Measurements from ENCODE around the gene CTAGE1.
"Not testable (repeated sequence)": the region's sequence is repeated elsewhere in the genome, so short reads cannot be mapped to it uniquely, and the experiment has no call there.

Gene CTAGE1

GRCh38 chr18:22423878-22424564 lies 6.3 kb upstream of the CTAGE1 start:
- DNase-seq (ENCODE audit: low read depth in 1 of 2, low spot score in 1 of 2): no peak
- TF ChIP-seq JUND (IDR thresholded peaks at IDR 0.05; ENCODE audit: low read depth): no peak
- in situ Hi-C loops (cut with HindIII; ENCODE audit: low pct_unique_long_range_greater_than_20kb, low sequenced_read_pairs): no loop called here

DNA sequence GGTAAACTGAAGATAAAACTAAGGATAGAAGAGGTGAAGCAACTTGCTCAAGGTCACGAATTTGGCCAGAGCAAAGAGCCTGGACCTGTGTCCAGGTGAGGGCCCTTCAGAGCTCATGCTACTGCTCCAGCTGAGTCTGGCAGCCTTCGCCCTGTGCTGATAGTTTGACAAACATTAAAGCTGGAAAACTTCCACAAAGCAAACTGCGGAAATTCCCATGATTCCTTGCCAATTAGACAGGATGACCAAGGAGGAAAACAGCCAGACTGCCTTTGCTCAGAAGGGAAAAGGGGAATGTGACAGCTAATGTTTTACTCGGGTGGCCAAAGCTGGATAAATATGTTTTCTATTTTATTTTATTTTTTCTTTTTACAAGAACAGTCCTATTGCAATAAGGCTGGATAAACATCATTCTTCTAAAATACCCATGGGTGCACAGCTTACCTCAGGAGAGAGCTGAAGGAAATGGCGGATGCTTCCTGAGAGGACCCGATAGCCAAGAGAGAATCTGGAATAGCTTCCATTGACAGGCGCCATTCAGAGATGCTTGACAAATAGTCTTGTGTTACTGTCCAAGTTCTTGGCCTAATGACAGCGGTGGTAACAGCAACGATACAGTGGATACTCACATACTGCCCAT lies 5.3 kb upstream of the CTAGE1 start:
- peak in 1 of 2 experiments; percentile 37 for DNase-seq (ENCODE audit: low read depth in 1 of 2, low spot score in 1 of 2)
- in situ Hi-C loops (cut with HindIII; ENCODE audit: low pct_unique_long_range_greater_than_20kb, low sequenced_read_pairs): no loop called here
- TF ChIP-seq JUND (IDR thresholded peaks at IDR 0.05; ENCODE audit: low read depth): no peak

DNA sequence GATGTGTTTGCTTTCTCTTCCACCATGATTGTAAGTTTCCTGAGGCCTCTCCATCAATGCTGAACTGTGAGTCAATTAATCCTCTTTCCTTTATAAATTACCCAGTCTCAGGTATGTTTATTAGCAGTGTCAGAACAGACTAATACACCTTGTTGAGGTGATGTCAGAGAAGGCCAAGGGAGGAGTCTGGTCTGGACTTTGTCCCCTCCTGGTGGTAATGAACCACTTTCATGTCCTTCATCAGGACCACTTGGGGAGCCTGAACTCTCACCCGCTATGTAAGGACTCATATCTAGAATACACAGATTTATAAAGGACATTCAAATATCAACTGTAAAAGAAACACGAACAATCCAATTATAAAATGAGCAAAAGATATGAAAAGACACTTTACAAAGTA lies 2.9 kb upstream of the CTAGE1 start:
- in situ Hi-C loops (cut with HindIII; ENCODE audit: low pct_unique_long_range_greater_than_20kb, low sequenced_read_pairs): no loop called here
- DNase-seq (ENCODE audit: low read depth in 1 of 2, low spot score in 1 of 2): no peak
- no peak for TF ChIP-seq JUND (IDR thresholded peaks at IDR 0.05; ENCODE audit: low read depth)

DNA sequence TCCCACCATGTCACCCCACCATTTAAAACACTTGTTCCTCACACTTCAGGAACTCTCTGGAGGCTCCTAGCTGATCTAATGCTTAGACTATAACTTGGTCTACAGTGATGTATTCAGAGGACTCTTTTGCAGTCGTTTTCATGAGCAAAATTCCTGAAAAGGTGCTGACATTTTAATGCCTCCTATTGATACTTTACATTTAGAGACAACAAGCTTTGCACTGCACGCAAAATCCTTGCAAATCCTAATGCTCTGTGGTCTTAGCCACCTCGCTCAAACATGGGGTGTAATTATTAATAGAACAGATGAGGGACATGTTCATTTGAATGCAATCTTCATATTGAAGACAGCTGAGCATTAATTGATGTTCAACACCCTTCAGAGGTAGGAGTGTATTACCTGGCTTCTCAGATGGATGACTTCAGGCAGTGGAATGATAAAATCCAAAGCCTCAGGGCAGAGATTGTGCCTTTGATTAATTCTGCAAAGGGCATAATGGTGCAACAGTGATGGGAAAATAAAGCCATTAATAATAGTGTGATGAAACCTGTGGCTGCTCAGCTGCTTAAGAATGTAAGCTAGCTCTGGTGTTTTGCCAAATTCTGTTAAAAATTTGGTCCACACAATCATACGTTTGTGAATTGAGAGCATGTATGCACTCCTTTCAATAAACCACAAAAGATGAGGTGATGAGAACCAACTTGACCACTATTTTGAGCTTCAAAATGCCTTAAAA lies 5.4 kb downstream of the CTAGE1 start:
- DNase-seq (ENCODE audit: low read depth in 1 of 2, low spot score in 1 of 2): no peak
- TF ChIP-seq JUND (IDR thresholded peaks at IDR 0.05; ENCODE audit: low read depth): no peak
- in situ Hi-C loops (cut with HindIII; ENCODE audit: low pct_unique_long_range_greater_than_20kb, low sequenced_read_pairs): no loop called here

DNA sequence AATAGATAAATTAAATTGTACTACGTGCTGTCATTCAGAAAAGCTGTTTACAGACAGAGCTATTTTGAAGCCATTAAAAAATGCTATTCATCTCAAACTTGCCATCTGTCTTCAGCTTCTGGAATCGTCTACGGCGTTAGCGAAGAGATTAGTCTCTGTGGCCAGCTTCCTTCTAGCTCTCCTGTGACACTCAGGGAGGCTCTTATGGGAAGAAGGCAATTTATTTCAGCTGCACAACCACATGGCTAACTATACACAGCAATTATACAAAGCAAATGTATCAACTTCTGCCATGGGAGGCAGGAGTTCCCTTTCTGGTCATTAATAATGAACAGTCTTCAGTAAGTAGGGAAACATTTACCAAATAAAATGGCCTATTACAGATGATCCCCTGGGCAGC lies 6.3 kb downstream of the CTAGE1 start:
- no peak for DNase-seq (ENCODE audit: low read depth in 1 of 2, low spot score in 1 of 2)
- in situ Hi-C loops (cut with HindIII; ENCODE audit: low pct_unique_long_range_greater_than_20kb, low sequenced_read_pairs): no loop called here
- no peak for TF ChIP-seq JUND (IDR thresholded peaks at IDR 0.05; ENCODE audit: low read depth)

- in situ Hi-C loops (cut with HindIII; ENCODE audit: low pct_unique_long_range_greater_than_20kb, low sequenced_read_pairs): no loop called here
- TF ChIP-seq JUND (IDR thresholded peaks at IDR 0.05; ENCODE audit: low read depth): no peak
- no peak for DNase-seq (ENCODE audit: low read depth in 1 of 2, low spot score in 1 of 2)
These were observed 7.6 kb downstream of the CTAGE1 start for GRCh38 chr18:22410126-22410525.

GRCh38 chr18:22409445-22409844 lies 8.3 kb downstream of the CTAGE1 start:
- in situ Hi-C loops (cut with HindIII; ENCODE audit: low pct_unique_long_range_greater_than_20kb, low sequenced_read_pairs): no loop called here
- DNase-seq (ENCODE audit: low read depth in 1 of 2, low spot score in 1 of 2): no peak
- no peak for TF ChIP-seq JUND (IDR thresholded peaks at IDR 0.05; ENCODE audit: low read depth)

DNA sequence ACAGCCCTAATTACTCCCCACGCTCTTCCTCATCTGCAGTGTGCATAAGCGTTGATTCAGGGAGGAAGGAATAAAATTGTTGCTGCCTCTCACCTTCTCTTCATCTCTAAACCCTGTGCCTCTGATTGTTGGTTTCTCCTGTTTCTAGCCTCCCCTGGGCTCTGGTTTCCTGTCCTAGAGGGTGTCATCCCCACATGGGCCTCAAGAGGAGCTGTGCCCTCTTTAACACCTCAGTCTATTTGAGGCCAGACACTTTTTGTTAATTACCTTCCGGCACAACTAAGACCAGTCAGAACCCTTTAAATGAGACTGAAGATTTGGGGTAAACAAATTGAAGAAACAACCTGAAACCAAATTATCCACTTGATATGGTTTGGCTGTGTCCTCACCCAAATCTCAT lies 9.7 kb downstream of the CTAGE1 start:
- in situ Hi-C loops (cut with HindIII; ENCODE audit: low pct_unique_long_range_greater_than_20kb, low sequenced_read_pairs): no loop called here
- TF ChIP-seq JUND (IDR thresholded peaks at IDR 0.05; ENCODE audit: low read depth): no peak
- DNase-seq (ENCODE audit: low read depth in 1 of 2, low spot score in 1 of 2): no peak

GRCh38 chr18:22405142-22405541 lies 12.6 kb downstream of the CTAGE1 start:
- DNase-seq (ENCODE audit: low read depth in 1 of 2, low spot score in 1 of 2): no peak
- in situ Hi-C loops (cut with HindIII; ENCODE audit: low pct_unique_long_range_greater_than_20kb, low sequenced_read_pairs): no loop called here
- TF ChIP-seq JUND (IDR thresholded peaks at IDR 0.05; ENCODE audit: low read depth): no peak

DNA sequence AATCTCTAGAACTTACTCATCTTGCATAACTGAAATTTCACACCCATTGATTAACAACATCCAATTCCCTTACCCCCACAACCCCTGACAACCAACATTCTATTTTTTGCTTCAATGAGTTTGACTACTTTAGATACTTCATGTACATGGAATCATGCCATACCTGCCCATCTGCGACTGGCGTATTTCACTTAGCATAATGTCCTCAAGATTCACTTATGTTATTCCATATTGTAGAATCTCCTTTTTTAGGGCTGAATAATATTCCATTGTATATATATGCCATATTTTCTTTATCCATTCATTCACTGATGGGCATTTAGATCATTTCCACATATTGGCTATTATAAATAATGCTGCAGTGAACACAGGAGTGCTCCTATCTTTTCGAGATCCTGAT lies 13.8 kb downstream of the CTAGE1 start:
- in situ Hi-C loops (cut with HindIII; ENCODE audit: low pct_unique_long_range_greater_than_20kb, low sequenced_read_pairs): no loop called here
- DNase-seq (ENCODE audit: low read depth in 1 of 2, low spot score in 1 of 2): no peak
- TF ChIP-seq JUND (IDR thresholded peaks at IDR 0.05; ENCODE audit: low read depth): no peak

DNA sequence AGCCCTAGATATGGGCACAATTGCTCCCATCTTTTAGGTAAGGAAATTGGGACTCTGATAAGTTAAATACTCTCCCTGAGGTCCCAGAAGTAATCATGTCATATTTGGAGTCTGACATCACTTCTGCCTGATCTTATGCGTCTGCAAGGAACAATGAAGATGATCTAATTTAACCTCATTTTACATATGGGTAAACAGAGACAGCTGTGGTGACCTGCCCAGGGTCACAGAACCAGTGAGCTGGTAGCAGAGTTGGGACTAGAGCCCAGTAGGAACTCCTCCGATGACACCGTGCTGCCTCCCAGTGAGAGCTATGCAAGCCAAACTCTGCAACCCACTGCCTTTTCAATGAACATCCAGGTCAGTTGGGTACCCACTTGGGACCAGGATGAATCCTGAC lies 17.8 kb downstream of the CTAGE1 start:
- TF ChIP-seq JUND (IDR thresholded peaks at IDR 0.05; ENCODE audit: low read depth): no peak
- DNase-seq (ENCODE audit: low read depth in 1 of 2, low spot score in 1 of 2): no peak
- in situ Hi-C loops (cut with HindIII; ENCODE audit: low pct_unique_long_range_greater_than_20kb, low sequenced_read_pairs): no loop called here

DNA sequence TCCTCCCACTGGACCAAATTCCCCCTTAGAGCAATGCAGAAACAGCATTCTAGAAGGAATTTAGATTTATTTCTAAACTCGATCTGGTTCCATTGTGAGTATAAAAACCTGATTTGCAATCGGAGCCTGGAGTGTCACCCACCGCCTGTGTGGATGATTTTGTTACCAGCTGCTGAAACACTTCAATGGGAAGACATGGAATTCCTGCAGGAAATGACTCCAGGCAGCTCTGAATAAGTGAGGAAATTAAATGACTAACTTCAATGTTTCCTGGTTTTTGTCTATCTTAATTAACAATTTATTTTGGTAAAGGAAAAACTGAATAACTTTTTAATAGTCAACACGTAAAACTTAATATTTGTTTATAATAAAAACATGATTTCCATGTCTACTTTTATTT lies 19.3 kb downstream of the CTAGE1 start:
- DNase-seq (ENCODE audit: low read depth in 1 of 2, low spot score in 1 of 2): no peak
- TF ChIP-seq JUND (IDR thresholded peaks at IDR 0.05; ENCODE audit: low read depth): no peak
- in situ Hi-C loops (cut with HindIII; ENCODE audit: low pct_unique_long_range_greater_than_20kb, low sequenced_read_pairs): no loop called here

GRCh38 chr18:22394428-22394827 lies 23.3 kb downstream of the CTAGE1 start:
- DNase-seq (ENCODE audit: low read depth in 1 of 2, low spot score in 1 of 2): no peak
- in situ Hi-C loops (cut with HindIII; ENCODE audit: low pct_unique_long_range_greater_than_20kb, low sequenced_read_pairs): no loop called here
- no peak for TF ChIP-seq JUND (IDR thresholded peaks at IDR 0.05; ENCODE audit: low read depth)

- in situ Hi-C loops (cut with HindIII; ENCODE audit: low pct_unique_long_range_greater_than_20kb, low sequenced_read_pairs); DNase-seq (ENCODE audit: low read depth in 1 of 2, low spot score in 1 of 2): not testable (repeated sequence)
These were observed 24.6 kb downstream of the CTAGE1 start for GRCh38 chr18:22393164-22393563.

Data from T47D (cell line).